HUES48 (cell line): ENCODE measurements around the gene MATR3.

Source experiments
- H3K27ac ChIP-seq: one replicate; pipeline ENCODE4 v1.7.0; 2013; ENCODE audit warnings: low read depth, low read length, inconsistent platforms
- H3K27me3 ChIP-seq: 2 replicates; pipeline ENCODE4 v1.6.1; 2013; ENCODE audit warnings: mild to moderate bottlenecking, low read length; ENCODE audit not compliant: control insufficient read depth, insufficient read depth
- H3K36me3 ChIP-seq: 2 replicates; pipeline ENCODE4 v1.6.1; 2013; ENCODE audit warnings: low read length; ENCODE audit not compliant: control insufficient read depth, insufficient read depth
- H3K4me1 ChIP-seq: 2 replicates; pipeline ENCODE4 v1.6.1; 2013; ENCODE audit warnings: mild to moderate bottlenecking, low read length; ENCODE audit not compliant: control insufficient read depth, insufficient read depth
- H3K4me3 ChIP-seq: 2 replicates; pipeline ENCODE4 v1.5.1; 2013; ENCODE audit warnings: mild to moderate bottlenecking, low read depth, low read length
- H3K9ac ChIP-seq: 2 replicates; pipeline ENCODE4 v1.6.1; 2013; ENCODE audit warnings: mild to moderate bottlenecking, low read depth, low read length, moderate library complexity
- H3K9me3 ChIP-seq: 2 replicates; pipeline ENCODE4 v1.6.1; 2013; ENCODE audit warnings: low read length; ENCODE audit not compliant: control insufficient read depth, insufficient read depth

The MATR3 gene

GRCh38 chr5:139360384-139360783 is 66.8 kb downstream of the MATR3 start:
- Histone ChIP-seq H3K36me3 (peaks cover 29% of the 10 kb centered on the region), H3K27ac (no peak overlapping the region), H3K27me3 (no peaks in the 10 kb centered on the region), H3K9ac (no peak overlapping the region), H3K9me3 (no peaks in the 10 kb centered on the region), H3K4me3 (no peak overlapping the region), H3K4me1 (no peaks in the 10 kb centered on the region)

- H3K36me3 ChIP-seq: peaks cover 42% of the 10 kb centered on the region
- H3K9me3 ChIP-seq: no peaks in the 10 kb centered on the region
- no peaks in the 10 kb centered on the region for H3K4me1 ChIP-seq
- no peak overlapping the region for H3K9ac ChIP-seq
- no peak overlapping the region for H3K27ac ChIP-seq
- no peak overlapping the region for H3K4me3 ChIP-seq
- H3K27me3 ChIP-seq: no peaks in the 10 kb centered on the region
Observed at GRCh38 chr5:139361835-139362429, 68.4 kb downstream of the MATR3 start.

- Histone ChIP-seq H3K9me3 (no peaks in the 10 kb centered on the region), H3K27ac (no peak overlapping the region), H3K27me3 (no peaks in the 10 kb centered on the region), H3K4me3 (no peak overlapping the region), H3K36me3 (peaks cover 52% of the 10 kb centered on the region), H3K9ac (no peak overlapping the region), H3K4me1 (no peaks in the 10 kb centered on the region)
Observed at GRCh38 chr5:139363937-139364336, 70.4 kb downstream of the MATR3 start.

- no peaks in the 10 kb centered on the region for H3K27me3 ChIP-seq
- H3K4me3 ChIP-seq: no peak overlapping the region
- no peak overlapping the region for H3K27ac ChIP-seq
- H3K9ac ChIP-seq: no peak overlapping the region
- no peaks in the 10 kb centered on the region for H3K9me3 ChIP-seq
- peaks cover 57% of the 10 kb centered on the region for H3K36me3 ChIP-seq
- H3K4me1 ChIP-seq: no peaks in the 10 kb centered on the region
Observed at GRCh38 chr5:139364466-139364865, 70.9 kb downstream of the MATR3 start.

GRCh38 chr5:139368613-139369012 is 75.1 kb downstream of the MATR3 start:
- Histone ChIP-seq H3K27ac (no peak overlapping the region), H3K27me3 (no peaks in the 10 kb centered on the region), H3K4me3 (no peak overlapping the region), H3K4me1 (no peaks in the 10 kb centered on the region), H3K9me3 (no peaks in the 10 kb centered on the region), H3K36me3 (peaks cover 69% of the 10 kb centered on the region), H3K9ac (no peak overlapping the region)

DNA sequence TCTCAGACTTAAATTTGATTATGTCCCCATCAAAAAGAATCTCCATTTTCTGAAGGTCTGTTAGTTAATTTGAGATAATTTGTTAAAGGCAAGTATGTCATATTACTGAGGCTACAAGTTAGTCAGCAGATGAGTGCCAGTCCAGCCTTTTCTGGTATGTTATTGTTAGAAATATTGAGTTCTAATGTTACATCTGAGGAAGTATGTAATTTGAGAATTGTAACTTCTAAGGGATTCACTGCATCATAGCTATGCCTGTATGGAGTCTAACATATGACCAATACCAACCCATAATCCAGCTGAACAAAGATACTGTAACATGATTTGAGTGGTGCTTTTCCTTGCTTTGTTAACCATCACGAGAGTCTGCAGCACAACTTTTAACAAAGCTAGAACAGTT is 75.6 kb downstream of the MATR3 start:
- Histone ChIP-seq H3K36me3 (peaks cover 63% of the 10 kb centered on the region), H3K27ac (no peak overlapping the region), H3K9me3 (no peaks in the 10 kb centered on the region), H3K4me3 (no peak overlapping the region), H3K9ac (no peak overlapping the region), H3K27me3 (no peaks in the 10 kb centered on the region), H3K4me1 (no peaks in the 10 kb centered on the region)

GRCh38 chr5:139371482-139372435 is 78.2 kb downstream of the MATR3 start:
- Histone ChIP-seq H3K4me3 (no peak overlapping the region), H3K9me3 (no peaks in the 10 kb centered on the region), H3K36me3 (peaks cover 42% of the 10 kb centered on the region), H3K27ac (no peak overlapping the region), H3K4me1 (no peaks in the 10 kb centered on the region), H3K27me3 (no peaks in the 10 kb centered on the region), H3K9ac (no peak overlapping the region)

DNA sequence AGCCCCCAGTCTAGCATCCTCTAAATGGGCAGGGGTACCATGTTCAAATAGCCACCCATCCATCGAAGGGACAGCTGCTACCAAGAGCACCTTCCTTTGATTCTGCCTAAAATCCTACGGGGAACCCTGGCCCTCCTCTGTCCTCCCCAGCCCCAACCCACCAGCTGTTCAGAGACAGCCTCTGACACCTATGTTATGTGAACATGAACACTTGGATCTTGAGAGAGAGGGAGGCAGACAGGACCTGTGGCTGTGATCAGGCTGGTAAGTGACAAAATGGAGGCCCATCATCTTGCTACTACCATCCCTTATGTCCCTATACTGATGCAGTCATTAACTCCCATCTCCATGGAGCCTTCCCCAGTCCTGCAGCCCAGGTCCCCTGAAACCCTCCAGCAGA is 81.4 kb downstream of the MATR3 start:
- H3K4me3 ChIP-seq: no peak overlapping the region
- no peak overlapping the region for H3K9ac ChIP-seq
- H3K9me3 ChIP-seq: no peaks in the 10 kb centered on the region
- H3K27ac ChIP-seq: no peak overlapping the region
- peaks cover 15% of the 10 kb centered on the region for H3K36me3 ChIP-seq
- peaks cover 5% of the 10 kb centered on the region; the same call in 1 of the 2 replicates for H3K4me1 ChIP-seq
- H3K27me3 ChIP-seq: no peaks in the 10 kb centered on the region

DNA sequence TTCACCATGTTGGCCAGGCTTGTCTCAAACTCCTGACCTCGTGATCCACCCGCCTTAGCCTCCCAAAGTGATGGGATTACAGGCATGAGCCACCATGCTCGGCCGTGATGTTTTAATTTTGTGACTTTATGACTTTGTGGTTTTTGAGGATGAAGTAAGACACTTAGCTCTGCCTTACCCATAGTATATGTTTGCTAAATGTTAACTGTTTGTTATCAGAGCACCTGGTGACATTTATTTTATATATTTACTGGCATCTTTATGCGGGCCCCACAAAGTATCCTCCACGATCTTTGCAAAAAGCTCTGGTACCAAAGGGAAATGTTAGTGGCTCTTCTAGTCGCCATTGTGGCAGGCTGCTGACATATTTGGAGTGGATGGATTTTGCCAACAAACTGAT is 82.8 kb downstream of the MATR3 start:
- H3K4me1 ChIP-seq: peaks cover 5% of the 10 kb centered on the region; the same call in 1 of the 2 replicates
- no peaks in the 10 kb centered on the region for H3K9me3 ChIP-seq
- H3K36me3 ChIP-seq: peaks cover 10% of the 10 kb centered on the region
- no peak overlapping the region for H3K9ac ChIP-seq
- no peak overlapping the region for H3K4me3 ChIP-seq
- H3K27ac ChIP-seq: no peak overlapping the region
- H3K27me3 ChIP-seq: no peaks in the 10 kb centered on the region

GRCh38 chr5:139377226-139377625 is 83.7 kb downstream of the MATR3 start:
- Histone ChIP-seq H3K4me3 (no peak overlapping the region), H3K36me3 (peaks cover under 1% of the 10 kb centered on the region), H3K9me3 (no peaks in the 10 kb centered on the region), H3K27me3 (no peaks in the 10 kb centered on the region), H3K9ac (no peak overlapping the region), H3K27ac (no peak overlapping the region), H3K4me1 (peaks cover 5% of the 10 kb centered on the region; the same call in 1 of the 2 replicates)
